Trophoblast cell (in vitro differentiated cells and primary cell): Measurements from ENCODE around the gene SERINC2.
A peak's percentile ranks its signal among the peaks of the same experiment; 100 is the strongest.

ENCODE experiments used
- DNase-seq, 2 donors: peaks; one replicate each; pipeline ENCODE4 v3.0.0-alpha.2; 2016
- H2AFZ ChIP-seq: 2 replicates; pipeline ENCODE4 v1.6.1; 2013; ENCODE audit warnings: low read length, moderate library complexity, mild to moderate bottlenecking; ENCODE audit not compliant: insufficient read depth, poor library complexity
- H2AK5ac ChIP-seq: 2 replicates; pipeline ENCODE4 v1.6.1; 2013; ENCODE audit warnings: mild to moderate bottlenecking, low read length
- H2BK120ac ChIP-seq: 2 replicates; pipeline ENCODE4 v1.6.1; 2013; ENCODE audit warnings: low read length, mild to moderate bottlenecking, moderate library complexity; ENCODE audit not compliant: insufficient read depth, poor library complexity
- H2BK12ac ChIP-seq: 2 replicates; pipeline ENCODE4 v1.6.1; 2013; ENCODE audit warnings: mild to moderate bottlenecking, low read length, moderate library complexity
- H2BK5ac ChIP-seq: 2 replicates; pipeline ENCODE4 v1.6.1; 2013; ENCODE audit warnings: low read length, low read depth, moderate library complexity, mild to moderate bottlenecking; ENCODE audit not compliant: poor library complexity
- H3K14ac ChIP-seq: 2 replicates; pipeline ENCODE4 v1.6.1; 2013; ENCODE audit warnings: mild to moderate bottlenecking, low read length
- H3K18ac ChIP-seq: 2 replicates; pipeline ENCODE4 v1.6.1; 2013; ENCODE audit warnings: mild to moderate bottlenecking, low read length
- H3K23ac ChIP-seq: 2 replicates; pipeline ENCODE4 v1.6.1; 2013; ENCODE audit warnings: low read length
- H3K27ac ChIP-seq: 2 replicates; pipeline ENCODE4 v1.5.1; 2013; ENCODE audit warnings: low read depth, mild to moderate bottlenecking, inconsistent platforms, low read length, moderate library complexity
- H3K27me3 ChIP-seq: 2 replicates; pipeline ENCODE4 v1.6.1; 2013; ENCODE audit warnings: inconsistent platforms, mild to moderate bottlenecking, low read length, moderate library complexity; ENCODE audit not compliant: insufficient read depth
- H3K36me3 ChIP-seq, 2 experiments: 1 replicate in 1 of 2; 2 replicates in 1 of 2; pipeline ENCODE4 v1.6.1; 2013; ENCODE audit warnings: low read length in 2 of 2, mild to moderate bottlenecking in 2 of 2, moderate library complexity in 1 of 2; ENCODE audit not compliant: insufficient read depth in 2 of 2, control insufficient read depth in 1 of 2
- H3K4ac ChIP-seq: 2 replicates; pipeline ENCODE4 v1.6.1; 2013; ENCODE audit warnings: low read depth, mild to moderate bottlenecking, low read length, moderate library complexity
- H3K4me1 ChIP-seq, 2 experiments: 1 replicate in 1 of 2; 2 replicates in 1 of 2; pipeline ENCODE4 v1.6.1; 2013; ENCODE audit warnings: low read length in 2 of 2, mild to moderate bottlenecking in 2 of 2, moderate library complexity in 1 of 2; ENCODE audit not compliant: insufficient read depth in 2 of 2, control insufficient read depth in 1 of 2
- H3K4me2 ChIP-seq: 2 replicates; pipeline ENCODE4 v1.6.1; 2013; ENCODE audit warnings: inconsistent platforms, mild to moderate bottlenecking, low read length, moderate library complexity
- H3K4me3 ChIP-seq: 2 replicates; pipeline ENCODE4 v1.5.1; 2013; ENCODE audit warnings: mild to moderate bottlenecking, low read depth, low read length, inconsistent platforms
- H3K79me1 ChIP-seq: one replicate; pipeline ENCODE4 v1.6.1; 2013; ENCODE audit warnings: low read length
- H3K79me2 ChIP-seq: 2 replicates; pipeline ENCODE4 v1.6.1; 2013; ENCODE audit warnings: low read length, mild to moderate bottlenecking; ENCODE audit not compliant: control insufficient read depth, insufficient read depth, poor library complexity
- H3K9ac ChIP-seq: 2 replicates; pipeline ENCODE4 v1.6.1; 2013; ENCODE audit warnings: mild to moderate bottlenecking, low read length
- H3K9me3 ChIP-seq: 2 replicates; pipeline ENCODE4 v1.6.1; 2013; ENCODE audit warnings: low read depth, mild to moderate bottlenecking, control low read depth, inconsistent platforms, low read length; ENCODE audit not compliant: insufficient read depth
- H4K12ac ChIP-seq: 2 replicates; pipeline ENCODE4 v1.6.1; 2013; ENCODE audit warnings: low read depth, mild to moderate bottlenecking, low read length, moderate library complexity
- H4K8ac ChIP-seq: 2 replicates; pipeline ENCODE4 v1.6.1; 2013; ENCODE audit warnings: low read depth, mild to moderate bottlenecking, low read length, moderate library complexity
- H4K91ac ChIP-seq: one replicate; pipeline ENCODE4 v1.6.1; 2013; ENCODE audit warnings: low read depth, mild to moderate bottlenecking, low read length, moderate library complexity
- WGBS: extraction: QIAGEN DNeasy Blood & Tissue Kit; methylation state at CpG from one replicate; pipeline ENCODE4 v1.1.7; 2013; ENCODE audit warnings: missing lambda C conversion rate; ENCODE audit not compliant: insufficient read length, insufficient coverage; ENCODE audit errors: extremely low coverage; 5-methylcytosine and 5-hydroxymethylcytosine counted together

SERINC2 gene

DNA sequence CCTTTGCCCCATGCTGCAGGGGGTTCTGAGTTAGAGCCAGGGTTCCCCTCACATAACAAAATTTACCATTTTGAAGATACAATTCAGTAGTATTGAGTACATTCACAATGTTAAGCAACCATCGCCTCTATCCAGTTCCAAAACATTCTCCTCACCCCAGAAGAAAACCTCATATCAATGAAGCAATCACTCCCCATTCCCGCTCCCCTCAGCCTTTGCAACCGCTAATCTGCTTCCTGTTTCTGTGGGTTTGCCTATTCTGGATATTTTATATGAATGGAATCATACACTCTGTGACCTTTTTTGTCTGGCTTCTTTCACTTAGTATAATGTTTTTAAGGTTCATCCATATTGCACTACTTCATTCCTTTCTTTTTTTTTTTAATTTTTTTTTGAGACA is 32.9 kb downstream of the SERINC2 start:
- Histone ChIP-seq H3K18ac (no peak overlapping the region), H3K14ac (no peak overlapping the region), H3K4me1 (peaks cover 0 to 5% of the 10 kb centered on the region in 2 experiments), H3K23ac (no peak overlapping the region), H2BK5ac (no peak overlapping the region), H3K27me3 (no peaks in the 10 kb centered on the region), H4K91ac (no peak overlapping the region), H3K4me3 (no peak overlapping the region), H2BK12ac (no peak overlapping the region), H3K4me2 (no peak overlapping the region), H3K36me3 (no peaks in the 10 kb centered on the region), H3K9ac (no peak overlapping the region), H4K8ac (no peak overlapping the region), H3K9me3 (peaks cover 1% of the 10 kb centered on the region), H3K4ac (no peak overlapping the region), H4K12ac (no peak overlapping the region), H3K27ac (no peak overlapping the region), H2BK120ac (no peak overlapping the region), H3K79me1 (no peaks in the 10 kb centered on the region), H2AK5ac (no peak overlapping the region), H2AFZ (no peak overlapping the region), H3K79me2 (no peaks in the 10 kb centered on the region)
- no CpG with 5 or more reads among the region's 3 CpGs for WGBS
- no peak for DNase-seq

DNA sequence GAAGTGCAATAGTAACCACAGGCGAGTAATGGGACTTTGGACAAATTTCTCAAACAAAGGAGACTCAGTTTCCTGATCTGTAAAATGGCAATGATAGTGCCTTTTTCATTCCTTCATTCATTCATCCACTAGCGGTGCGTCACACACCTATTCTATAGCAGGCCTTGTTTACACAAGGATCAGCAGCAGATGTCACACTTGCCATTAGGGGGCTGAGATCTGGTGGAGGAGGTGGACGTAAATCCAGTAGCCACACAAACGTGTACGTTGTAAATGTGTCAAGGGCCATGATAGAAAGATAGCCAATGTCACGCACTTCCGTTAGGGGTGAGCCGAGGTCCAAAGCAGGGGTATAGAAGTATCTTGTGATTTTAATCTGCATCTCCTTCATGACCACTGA is 34.2 kb downstream of the SERINC2 start:
- H3K36me3 ChIP-seq = no peaks in the 10 kb centered on the region
- no peak overlapping the region for H2BK120ac ChIP-seq
- H3K27me3 ChIP-seq = no peaks in the 10 kb centered on the region
- H2AFZ ChIP-seq = no peak overlapping the region
- H3K9ac ChIP-seq = no peak overlapping the region
- H3K4ac ChIP-seq = no peak overlapping the region
- H3K4me3 ChIP-seq = no peak overlapping the region
- peaks cover 0 to 2% of the 10 kb centered on the region in 2 experiments for H3K4me1 ChIP-seq
- no peak overlapping the region for H4K12ac ChIP-seq
- DNase-seq = no peak
- no peak overlapping the region for H4K8ac ChIP-seq
- WGBS = no CpG with 5 or more reads among the region's 9 CpGs
- H3K9me3 ChIP-seq = peaks cover 1% of the 10 kb centered on the region
- H2BK12ac ChIP-seq = no peak overlapping the region
- H3K79me2 ChIP-seq = no peaks in the 10 kb centered on the region
- no peak overlapping the region for H4K91ac ChIP-seq
- no peak overlapping the region for H2BK5ac ChIP-seq
- no peak overlapping the region for H3K23ac ChIP-seq
- H3K4me2 ChIP-seq = no peak overlapping the region
- no peak overlapping the region for H2AK5ac ChIP-seq
- no peak overlapping the region for H3K14ac ChIP-seq
- H3K27ac ChIP-seq = no peak overlapping the region
- no peak overlapping the region for H3K18ac ChIP-seq
- no peaks in the 10 kb centered on the region for H3K79me1 ChIP-seq

DNA sequence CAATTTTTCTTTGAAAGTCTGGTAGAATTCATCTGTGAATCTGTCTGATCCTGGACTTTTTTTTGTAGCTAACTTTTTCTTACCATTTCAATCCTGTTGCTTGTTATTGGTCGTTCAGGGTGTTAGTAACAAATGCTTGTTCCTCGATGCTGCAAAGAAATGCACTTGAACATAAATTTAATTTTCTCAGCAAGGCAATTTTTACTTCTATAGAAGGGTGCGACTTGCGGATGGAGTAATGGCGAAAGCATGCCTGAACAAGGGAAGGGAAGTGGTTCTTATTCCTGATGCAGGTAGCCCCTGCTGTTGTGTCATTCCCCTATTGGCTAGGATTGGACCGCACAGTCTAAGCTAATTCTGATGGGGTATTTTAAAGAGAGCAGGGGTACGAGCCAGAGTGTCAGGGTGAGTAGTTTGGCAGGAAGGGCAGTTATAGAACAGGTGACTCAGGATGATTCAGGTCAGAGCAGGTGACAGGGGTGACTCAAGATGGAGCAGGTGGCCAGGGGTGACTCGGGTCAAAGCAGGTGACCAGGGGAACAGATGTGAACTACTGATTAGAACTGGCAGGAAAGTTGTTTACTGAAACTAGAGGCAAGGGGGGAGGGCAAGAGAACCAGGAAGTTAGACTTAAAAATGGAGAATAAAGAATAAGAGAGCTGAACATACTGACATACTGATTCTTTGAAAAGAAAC is 40.5 kb downstream of the SERINC2 start:
- Histone ChIP-seq H2AFZ (no peak overlapping the region), H3K23ac (no peak overlapping the region), H3K4me2 (no peak overlapping the region), H4K91ac (no peak overlapping the region), H3K4me3 (no peak overlapping the region), H2BK120ac (no peak overlapping the region), H3K18ac (no peak overlapping the region), H3K4me1 (no peaks in the 10 kb centered on the region), H3K27me3 (no peaks in the 10 kb centered on the region), H3K14ac (no peak overlapping the region), H3K79me2 (no peaks in the 10 kb centered on the region), H3K27ac (no peak overlapping the region), H3K79me1 (no peaks in the 10 kb centered on the region), H3K9me3 (peaks cover 6% of the 10 kb centered on the region), H4K8ac (no peak overlapping the region), H3K9ac (no peak overlapping the region), H3K36me3 (no peaks in the 10 kb centered on the region), H2AK5ac (no peak overlapping the region), H2BK12ac (no peak overlapping the region), H4K12ac (no peak overlapping the region), H2BK5ac (no peak overlapping the region), H3K4ac (no peak overlapping the region)
- no peak for DNase-seq
- no CpG with 5 or more reads among the region's 8 CpGs for WGBS

DNA sequence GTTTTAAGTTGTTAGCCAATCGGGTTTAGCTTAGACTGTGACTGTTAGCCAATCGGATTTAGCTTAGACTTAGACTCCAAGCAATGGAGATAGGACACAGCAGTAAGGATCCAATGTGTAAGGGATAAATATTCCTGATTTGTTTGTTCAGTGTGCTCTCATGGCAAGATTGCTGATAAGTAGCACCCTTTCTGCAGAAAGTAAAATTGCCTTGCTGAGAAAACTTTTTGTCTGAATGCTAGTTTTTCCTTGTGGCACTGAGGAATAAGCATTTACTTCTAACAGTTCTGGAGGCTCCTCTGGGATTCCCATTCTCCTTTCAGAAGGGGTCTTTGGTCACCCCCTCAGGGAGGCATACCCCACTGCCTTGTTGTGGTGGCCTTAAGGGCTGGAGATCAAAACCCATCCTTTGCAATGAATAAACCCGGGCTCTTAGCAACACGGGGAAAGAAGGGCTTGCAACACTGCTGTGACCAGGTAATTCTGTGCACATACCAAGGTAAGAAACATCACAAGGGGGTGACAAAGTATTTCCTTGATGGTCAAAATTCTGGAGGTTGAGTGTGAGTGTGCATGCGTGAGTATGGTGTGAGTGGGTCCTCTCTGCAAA is 45.4 kb downstream of the SERINC2 start:
- Histone ChIP-seq H3K27me3 (no peaks in the 10 kb centered on the region), H3K18ac (no peak overlapping the region), H4K12ac (no peak overlapping the region), H2BK5ac (no peak overlapping the region), H3K79me2 (no peaks in the 10 kb centered on the region), H3K4me3 (no peak overlapping the region), H3K4me2 (no peak overlapping the region), H3K9ac (no peak overlapping the region), H3K79me1 (no peaks in the 10 kb centered on the region), H4K8ac (no peak overlapping the region), H2AFZ (no peak overlapping the region), H3K9me3 (peaks cover 6% of the 10 kb centered on the region), H3K36me3 (no peaks in the 10 kb centered on the region), H3K4ac (no peak overlapping the region), H4K91ac (no peak overlapping the region), H2BK120ac (no peak overlapping the region), H3K14ac (no peak overlapping the region), H3K23ac (peak overlapping the region; percentile 74), H3K4me1 (no peaks in the 10 kb centered on the region), H2BK12ac (no peak overlapping the region), H2AK5ac (no peak overlapping the region), H3K27ac (no peak overlapping the region)
- WGBS = no CpG with 5 or more reads among the region's 5 CpGs
- DNase-seq = no peak
